ENCODE data around the gene MERTK.
"Not testable (repeated sequence)": the region's sequence is repeated elsewhere in the genome, so short reads cannot be mapped to it uniquely, and the experiment has no call there.

The MERTK gene

GRCh38 chr2:111910609-111911277 is 12.3 kb downstream of the MERTK start:
- DNase-seq = no peak

DNA sequence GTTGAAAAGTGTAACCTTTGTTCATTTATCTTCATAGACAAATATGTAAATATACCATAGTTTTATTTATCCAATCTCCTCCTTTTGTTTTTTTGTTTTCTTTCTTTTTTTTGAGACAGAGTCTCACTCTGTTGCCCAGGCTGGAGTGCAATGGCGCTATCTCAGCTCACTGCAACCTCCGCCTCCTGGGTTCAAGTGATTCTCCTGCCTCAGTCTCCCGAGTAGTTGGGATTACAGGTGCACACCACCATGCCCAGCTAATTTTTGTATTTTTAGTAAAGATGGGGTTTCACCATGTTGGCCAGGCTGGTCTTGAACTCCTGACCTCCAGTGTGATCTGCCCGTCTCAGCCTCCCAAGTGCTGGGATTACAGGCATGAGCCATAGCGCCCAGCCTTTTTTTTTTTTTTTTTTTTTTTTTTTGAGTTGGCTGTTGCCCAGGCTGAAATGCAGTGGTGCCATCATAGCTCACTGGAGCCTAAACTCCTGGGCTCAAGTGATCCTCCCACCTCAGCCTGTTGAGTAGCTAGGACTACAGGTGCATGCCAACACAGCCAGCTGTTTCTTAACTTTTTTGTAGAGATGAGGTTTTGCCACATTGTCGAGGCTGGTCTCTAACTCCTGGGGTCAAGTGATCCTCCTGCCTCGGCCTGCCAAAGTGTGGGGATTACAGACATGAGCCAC is 13.0 kb downstream of the MERTK start:
- DNase-seq = not testable (repeated sequence)

- no peak for DNase-seq
These were observed 14.1 kb downstream of the MERTK start for GRCh38 chr2:111912547-111912946.

DNA sequence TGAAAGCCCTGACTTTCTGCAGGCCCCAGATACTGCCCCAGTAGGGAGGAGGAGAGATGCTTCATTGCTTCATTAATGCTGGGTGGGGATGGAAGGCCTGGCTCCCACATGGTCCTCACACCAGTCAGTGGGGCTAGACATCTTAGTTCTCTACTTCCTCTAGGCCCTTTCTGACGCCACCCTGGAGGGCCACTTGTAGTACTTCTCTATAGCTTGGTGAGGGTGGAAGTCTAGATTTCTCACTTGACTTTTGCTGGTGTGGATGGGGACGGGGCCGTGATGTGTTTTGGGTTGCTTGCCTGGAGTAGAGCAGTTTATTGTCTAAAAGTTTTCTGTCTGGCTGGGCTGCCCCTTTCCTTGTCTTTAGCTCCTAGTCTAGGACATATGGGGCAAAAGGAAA is 18.7 kb downstream of the MERTK start:
- DNase-seq = no peak

- peak; percentile 83 for DNase-seq
These were observed 20.0 kb downstream of the MERTK start for GRCh38 chr2:111918383-111918806.

- no peak for DNase-seq
These were observed 21.0 kb downstream of the MERTK start for GRCh38 chr2:111919365-111919764.

GRCh38 chr2:111919794-111920608 is 21.6 kb downstream of the MERTK start:
- DNase-seq = no peak

DNA sequence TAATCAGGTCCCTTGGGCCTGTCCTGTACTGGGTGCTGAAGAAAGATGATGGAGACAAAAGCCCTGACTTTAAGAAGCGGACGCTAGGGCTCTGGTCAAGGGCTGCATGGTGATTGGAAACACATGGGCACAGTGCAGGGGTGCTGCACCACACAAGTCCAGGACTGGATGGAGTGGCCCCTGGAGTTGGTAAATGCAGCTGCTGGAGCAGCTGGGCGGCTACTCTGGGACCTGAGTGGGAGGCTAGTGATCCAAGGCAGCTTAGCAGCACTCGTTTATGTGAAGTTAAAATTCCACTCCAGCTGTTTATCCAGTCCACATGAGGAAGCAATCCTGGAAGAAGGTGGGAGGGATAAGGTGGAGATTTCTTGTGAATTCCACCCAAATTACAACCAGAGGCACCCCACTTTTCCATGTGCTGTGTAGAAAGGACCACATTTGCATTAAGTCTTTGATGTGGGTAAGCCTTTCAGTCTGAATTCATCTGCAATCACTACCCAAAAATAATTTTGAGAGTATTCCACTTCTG is 24.9 kb downstream of the MERTK start:
- DNase-seq = no peak

DNA sequence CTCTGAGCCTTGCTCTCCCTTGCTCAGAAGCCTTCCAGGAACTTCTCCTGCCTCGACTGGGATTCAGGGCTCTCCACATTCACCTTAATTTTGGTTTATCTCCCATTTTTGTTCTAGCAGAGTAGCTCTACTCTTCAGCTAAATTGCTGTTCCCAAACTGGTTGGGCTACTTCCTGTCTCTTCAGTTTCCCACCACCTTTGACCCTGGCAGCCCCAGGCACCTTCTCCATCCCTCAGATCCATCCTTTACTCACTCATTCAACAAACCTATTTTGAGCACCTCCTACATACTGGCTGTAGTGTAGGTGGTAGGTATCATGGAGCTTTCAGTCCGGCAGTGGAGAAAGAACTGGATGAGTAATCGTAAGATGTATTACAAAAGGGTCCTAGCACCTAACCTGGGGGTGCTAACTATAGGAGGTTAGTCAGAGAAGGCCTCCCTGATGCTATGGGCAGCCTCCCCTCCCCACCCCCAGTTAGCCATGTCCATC is 26.3 kb downstream of the MERTK start:
- DNase-seq = no peak

- peak; percentile 84 for DNase-seq
These were observed 29.3 kb downstream of the MERTK start for GRCh38 chr2:111927723-111928122.

- DNase-seq = no peak
These were observed 32.0 kb downstream of the MERTK start for GRCh38 chr2:111930409-111930808.

DNA sequence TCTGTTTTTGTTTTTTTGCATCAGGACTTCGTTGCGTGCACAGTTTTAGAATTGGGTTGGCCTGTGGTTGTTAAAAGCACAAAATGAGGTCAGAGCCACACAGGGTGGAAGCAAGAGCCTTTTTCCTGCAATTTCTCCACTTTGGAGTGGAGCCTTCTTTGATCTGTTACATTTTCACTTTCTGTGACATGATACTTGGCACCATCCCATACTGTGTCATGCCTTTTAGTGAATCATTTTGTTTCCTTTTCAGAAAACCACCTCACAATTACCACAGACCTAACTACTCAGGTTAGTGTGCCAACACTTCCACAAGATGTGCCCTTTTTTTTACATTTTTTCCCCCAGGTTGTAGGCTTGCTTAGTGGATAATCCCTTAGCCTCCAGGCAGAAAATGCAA is 32.5 kb downstream of the MERTK start:
- DNase-seq = no peak

DNA sequence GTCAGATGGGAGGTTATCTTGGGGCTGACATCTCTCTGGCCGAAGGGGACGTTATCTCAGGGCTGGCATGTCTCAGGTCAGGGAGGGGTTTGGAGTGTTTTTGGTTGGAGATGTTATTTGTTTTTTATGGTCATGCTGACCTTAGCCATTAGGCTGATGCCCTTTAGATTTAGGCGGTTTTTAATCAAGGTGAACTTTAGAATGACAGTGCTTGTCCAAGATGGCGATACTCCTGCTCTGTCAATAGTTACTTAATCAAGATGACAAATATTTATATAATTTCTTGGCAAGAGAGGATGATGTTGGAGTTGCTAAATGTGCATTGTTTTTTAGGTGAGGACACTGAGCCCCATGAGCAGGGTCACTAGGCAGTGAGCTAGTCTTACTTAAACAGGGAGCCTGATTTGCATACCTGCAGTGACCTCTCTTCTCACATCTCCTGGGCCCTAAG is 34.5 kb downstream of the MERTK start:
- DNase-seq = no peak

GRCh38 chr2:111933900-111934299 is 35.5 kb downstream of the MERTK start:
- not testable (repeated sequence) for DNase-seq

GRCh38 chr2:111936881-111937280 is 38.5 kb downstream of the MERTK start:
- DNase-seq = no peak

- no peak for DNase-seq
These were observed 40.0 kb downstream of the MERTK start for GRCh38 chr2:111938392-111938791.

DNA sequence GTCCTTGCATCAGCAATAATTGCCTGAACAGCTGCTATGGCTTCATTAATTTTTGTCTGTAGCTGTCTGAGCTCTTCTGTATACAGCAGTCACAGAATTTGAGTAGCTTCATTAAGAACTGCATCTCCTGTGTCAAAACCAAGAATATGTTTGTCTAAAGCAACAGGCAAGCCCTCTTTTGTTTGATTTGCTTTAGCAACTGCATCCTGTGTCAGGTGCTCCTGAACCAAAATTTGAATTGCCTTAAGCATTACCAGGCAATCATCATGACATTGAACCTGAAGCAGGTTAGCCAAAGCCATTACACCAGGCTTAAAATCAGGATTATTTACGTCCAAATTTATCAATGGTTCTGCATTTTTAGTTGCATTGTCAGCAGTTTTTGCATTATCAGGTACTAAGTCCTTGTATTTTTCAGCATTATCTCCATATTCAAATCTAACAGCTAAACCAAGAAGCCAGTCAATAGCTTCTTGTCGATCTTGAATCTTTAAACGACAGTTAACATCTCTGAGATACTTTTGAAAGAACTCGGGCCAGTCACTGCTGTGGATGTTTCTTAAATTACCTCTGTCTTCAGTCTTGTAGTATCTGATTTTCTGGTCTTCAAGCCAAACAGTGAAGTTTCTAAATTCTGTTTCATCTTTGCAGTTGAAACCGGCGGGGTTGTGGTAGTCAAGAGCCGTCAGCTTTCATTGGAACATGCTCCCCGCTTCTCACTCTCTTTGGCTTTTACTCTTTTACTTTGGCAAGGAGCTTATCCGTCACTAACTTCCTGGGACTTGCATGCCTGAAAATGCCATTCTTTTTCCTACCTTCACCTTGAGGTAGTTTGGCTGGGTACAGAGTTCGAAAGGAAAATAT is 42.2 kb downstream of the MERTK start:
- DNase-seq = no peak

- no peak for DNase-seq
These were observed 43.1 kb downstream of the MERTK start for GRCh38 chr2:111941531-111941930.

DNA sequence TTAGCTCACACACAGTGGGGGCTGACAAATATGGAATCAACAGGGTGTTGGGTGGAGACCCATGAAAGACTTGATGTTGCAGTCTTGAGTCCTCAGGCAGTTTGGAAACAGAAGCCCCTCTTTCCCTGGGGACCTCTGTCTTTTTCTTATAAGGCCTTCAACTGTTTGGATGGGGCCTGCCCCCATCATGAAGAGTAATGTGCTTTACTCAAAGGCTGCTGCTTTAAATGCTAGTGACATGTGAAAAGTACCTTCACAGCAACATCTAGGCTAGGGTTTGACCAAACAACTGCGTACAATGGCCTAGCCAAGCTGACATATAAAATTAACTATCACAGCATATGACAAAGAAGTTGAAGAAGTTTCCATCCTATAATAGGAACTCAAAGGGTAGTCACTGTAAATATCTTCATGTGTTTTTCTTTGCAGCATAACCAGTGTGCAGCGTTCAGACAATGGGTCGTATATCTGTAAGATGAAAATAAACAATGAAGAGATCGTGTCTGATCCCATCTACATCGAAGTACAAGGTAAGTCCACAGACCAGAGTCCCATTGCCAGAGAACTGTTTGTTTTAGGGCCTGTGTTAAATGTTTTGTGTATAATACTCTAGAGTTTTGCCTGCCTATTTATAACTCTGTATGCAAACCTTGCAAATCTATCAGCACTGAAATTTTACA is 46.3 kb downstream of the MERTK start:
- DNase-seq = peak; percentile 27

- no peak for DNase-seq
These were observed 47.3 kb downstream of the MERTK start for GRCh38 chr2:111945444-111946293.
